Activated T-helper 9 cell treated with anti-CD3 and anti-CD28 coated beads, Interleukin-2, amount 50 U/mL, for 16 hours (primary cell): ENCODE data around the gene EIF3CL.
"Not testable (repeated sequence)": the region's sequence is repeated elsewhere in the genome, so short reads cannot be mapped to it uniquely, and the experiment has no call there.

Experiments
- DNase-seq: peaks from one replicate; pipeline ENCODE4 v3.0.0-alpha.2; 2020; ENCODE audit warnings: low read depth

Gene EIF3CL, protein sequence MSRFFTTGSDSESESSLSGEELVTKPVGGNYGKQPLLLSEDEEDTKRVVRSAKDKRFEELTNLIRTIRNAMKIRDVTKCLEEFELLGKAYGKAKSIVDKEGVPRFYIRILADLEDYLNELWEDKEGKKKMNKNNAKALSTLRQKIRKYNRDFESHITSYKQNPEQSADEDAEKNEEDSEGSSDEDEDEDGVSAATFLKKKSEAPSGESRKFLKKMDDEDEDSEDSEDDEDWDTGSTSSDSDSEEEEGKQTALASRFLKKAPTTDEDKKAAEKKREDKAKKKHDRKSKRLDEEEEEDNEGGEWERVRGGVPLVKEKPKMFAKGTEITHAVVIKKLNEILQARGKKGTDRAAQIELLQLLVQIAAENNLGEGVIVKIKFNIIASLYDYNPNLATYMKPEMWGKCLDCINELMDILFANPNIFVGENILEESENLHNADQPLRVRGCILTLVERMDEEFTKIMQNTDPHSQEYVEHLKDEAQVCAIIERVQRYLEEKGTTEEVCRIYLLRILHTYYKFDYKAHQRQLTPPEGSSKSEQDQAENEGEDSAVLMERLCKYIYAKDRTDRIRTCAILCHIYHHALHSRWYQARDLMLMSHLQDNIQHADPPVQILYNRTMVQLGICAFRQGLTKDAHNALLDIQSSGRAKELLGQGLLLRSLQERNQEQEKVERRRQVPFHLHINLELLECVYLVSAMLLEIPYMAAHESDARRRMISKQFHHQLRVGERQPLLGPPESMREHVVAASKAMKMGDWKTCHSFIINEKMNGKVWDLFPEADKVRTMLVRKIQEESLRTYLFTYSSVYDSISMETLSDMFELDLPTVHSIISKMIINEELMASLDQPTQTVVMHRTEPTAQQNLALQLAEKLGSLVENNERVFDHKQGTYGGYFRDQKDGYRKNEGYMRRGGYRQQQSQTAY

DNA sequence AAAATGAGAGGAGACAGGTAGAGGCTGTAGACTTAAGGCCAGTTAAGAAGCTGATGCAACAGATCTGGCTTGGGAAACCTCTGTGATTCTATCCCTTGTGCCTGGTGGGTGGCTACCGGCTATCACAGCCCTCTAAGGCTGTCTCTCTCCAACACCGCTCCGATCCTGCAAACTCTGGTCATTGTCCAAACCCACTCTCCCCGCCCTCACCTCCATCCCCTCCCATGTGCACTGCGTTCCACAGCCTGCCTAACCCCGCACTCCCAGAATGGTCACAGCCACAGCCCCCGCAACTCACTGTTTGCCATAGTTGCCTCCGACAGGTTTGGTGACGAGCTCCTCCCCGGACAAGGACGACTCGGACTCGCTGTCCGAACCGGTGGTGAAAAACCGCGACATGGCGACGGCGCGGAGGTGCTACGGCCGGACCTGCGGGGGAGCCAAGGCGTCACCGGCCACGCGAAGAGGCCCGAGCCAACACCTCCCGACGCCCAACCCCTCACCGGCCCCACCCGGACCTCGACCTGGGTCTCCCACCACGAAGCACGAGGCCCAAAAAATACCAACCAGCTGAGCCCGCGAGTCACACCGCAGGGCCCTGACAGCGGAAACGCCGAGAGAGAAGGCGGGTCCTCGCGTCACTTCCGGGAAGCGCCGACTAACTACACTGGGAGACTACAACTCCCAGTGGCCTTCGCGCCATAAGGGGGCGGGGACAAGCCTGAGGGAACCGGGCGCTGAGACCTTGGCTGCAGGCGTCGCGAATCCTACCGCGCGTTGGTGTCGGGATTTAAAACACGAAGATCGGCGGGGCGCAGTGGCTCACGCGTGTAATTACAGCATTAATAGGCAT is at the start of gene EIF3CL:
Gene EIF3CL (minus strand): TSS at position 622 of the 853 bp plus-strand sequence. CDS start 223 bp downstream, at position 399.
- DNase-seq: not testable (repeated sequence)

DNA sequence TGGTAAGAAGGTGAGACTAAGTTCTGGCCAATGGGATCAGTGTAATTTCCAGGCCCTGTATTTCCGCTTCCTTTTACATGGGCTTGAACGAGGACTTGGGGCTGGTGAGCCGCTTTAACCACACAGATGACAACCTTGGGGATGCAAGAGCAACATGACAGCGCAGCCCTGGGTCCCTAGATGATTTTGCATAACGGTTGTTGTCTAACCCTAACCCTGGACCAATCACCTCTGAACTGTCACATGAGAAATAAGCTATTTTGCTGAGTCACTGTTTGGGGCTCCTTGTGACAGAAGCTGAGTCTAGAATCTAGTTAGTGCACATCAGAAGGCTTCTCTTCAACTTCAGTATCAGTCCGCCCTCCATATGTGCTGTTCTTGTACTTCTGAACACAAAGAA is 43.4 kb upstream of the EIF3CL start:
- DNase-seq: not testable (repeated sequence)

DNA sequence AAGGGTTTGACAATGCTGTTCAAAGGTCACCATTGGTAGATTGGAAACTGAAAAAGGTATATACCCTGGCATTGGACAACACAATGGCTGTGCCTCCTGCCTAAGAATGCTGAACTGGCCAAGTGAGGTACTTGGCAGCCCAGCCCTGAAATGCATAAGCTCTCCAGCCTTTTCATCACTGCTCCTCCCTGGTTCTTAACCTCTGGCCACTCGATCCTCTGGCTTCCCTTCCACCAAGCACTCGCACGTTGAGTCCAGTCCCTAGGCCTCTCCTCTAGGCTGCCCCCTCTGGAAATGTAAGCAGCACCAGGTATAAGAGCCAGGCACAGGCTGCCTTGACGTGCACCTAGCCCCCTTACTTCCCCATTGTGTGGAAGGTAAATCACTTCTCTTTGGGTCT is 42.7 kb upstream of the EIF3CL start:
- not testable (repeated sequence) for DNase-seq

DNA sequence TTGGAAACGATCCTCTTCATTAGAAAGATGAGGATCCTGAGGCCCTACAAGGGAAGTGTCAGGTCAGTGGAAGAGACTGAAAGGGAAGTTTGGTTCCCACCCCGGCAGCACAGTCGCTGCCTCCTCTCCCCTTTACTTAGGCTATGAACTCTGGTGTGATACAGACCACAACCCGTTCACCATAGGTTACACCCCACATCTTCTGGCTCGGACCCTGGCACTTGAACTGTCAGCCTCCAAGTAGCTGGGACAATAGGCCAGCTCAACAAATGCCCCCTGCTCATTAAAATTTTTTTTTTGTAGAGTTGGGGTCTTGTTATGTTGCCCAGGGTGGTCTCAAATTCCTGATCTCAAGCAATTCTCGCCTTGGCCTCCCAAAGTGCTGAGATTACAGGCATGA is 40.3 kb upstream of the EIF3CL start:
- not testable (repeated sequence) for DNase-seq

DNA sequence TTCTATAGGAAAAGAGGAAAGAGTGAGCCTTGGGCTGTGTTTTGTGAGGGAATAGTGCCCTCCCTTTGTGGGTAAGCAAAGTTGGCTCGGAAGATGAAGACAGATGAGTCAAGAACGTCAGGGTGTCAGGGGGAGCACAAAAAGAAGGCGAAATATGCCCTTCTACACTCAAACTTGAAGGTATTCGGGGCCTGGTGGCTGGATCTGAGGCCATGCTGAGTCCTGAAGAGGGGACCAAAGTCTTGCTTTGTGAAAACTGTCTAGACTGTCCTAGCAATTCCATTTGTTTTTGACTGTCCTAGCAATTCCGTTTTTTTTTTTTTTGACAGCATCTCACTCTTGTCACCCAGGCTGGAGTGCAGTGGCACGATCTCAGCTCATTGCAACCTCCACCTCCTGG is 35.3 kb upstream of the EIF3CL start:
- not testable (repeated sequence) for DNase-seq

DNA sequence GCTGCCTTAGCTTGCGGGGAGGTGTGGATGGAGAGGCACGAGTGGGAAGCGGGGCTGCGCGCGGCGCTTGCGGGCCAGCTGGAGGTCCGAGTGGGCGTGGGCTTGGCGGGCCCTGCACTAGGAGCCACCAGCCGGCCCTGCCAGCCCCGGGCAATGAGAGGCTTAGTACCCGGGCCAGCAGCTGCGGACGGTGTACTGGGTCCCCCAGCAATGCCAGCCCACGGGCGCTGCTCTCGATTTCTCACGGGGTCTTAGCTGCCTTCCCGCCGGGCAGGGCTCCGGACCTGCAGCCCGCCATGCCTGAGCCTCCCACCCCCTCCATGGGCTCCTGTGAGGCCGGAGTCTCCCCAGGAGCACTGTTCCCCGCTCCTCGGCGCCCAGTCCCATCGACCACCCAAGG is 31.7 kb upstream of the EIF3CL start:
- not testable (repeated sequence) for DNase-seq

DNA sequence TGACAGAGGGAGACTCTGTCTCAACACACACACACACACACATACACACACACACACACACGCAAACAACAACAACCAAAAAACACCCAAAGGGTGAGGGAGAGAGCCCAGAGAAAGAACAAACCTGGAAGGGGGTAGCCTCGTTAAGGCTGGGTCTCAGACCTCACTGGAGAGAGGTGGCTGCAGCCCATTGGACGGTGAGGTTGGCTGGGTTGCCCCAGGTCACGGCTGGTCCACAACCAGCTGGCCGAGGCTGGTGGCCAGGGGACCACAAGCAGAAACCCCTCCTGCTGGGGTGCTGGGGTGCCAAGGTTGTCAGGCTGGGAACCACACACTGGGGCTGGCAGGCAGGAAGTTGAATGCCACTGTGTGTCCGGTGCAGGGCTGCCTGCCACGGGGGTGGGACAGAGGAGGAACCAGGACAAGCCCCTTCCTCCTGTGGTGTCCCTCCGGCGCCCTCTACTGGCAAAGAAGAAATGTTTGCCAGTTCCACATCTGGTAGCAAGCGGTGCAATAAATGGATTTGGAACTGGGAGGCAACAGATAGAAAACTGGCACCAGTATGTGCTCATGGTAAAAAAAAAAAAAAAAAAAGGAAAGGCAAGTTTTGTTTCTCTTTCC is 22.5 kb upstream of the EIF3CL start:
- DNase-seq: not testable (repeated sequence)

DNA sequence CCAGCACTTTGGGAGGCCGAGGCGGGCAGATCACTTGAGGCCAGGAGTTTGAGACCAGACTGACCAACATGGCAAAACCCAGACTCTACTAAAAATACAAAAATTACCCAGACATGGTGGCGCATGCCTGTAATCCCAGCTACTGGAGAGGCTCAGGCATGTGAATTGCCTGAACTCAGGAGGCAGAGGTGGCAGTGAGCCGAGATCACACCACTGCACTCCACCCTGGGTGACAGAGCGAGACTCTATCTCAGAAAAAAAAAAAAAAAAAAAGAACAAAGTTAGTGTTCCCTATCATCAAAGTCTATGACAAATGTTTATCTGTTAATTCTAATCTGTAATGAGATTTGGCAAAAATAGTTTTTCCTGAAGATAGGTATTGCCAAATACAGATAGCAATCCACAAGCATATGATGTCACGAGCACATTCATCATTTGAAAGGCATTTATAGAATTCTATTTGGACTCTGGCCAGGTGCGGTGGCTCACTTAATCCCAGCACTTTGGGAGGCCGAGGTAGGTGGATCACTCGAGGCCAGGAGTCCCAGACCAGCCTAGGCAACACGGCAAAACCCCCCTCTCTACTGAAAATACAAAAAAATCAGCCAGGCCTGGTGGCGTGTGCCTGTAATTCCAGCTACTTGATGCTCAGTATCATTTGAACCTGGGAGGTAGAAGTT is 17.6 kb upstream of the EIF3CL start:
- DNase-seq: not testable (repeated sequence)

DNA sequence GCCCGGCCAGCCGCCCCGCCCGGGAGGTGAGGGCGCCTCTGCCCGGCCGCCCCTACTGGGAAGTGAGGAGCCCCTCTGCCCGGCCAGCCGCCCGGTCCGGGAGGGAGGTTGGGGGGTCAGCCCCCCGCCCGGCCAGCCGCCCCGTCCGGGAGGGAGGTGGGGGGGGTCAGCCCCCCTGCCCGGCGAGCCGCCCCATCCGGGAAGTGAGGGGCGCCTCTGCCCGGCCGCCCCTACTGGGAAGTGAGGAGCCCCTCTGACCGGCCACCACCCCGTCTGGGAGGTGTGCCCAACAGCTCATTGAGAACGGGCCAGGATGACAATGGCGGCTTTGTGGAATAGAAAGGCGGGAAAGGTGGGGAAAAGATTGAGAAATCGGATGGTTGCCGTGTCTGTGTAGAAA is 13.4 kb upstream of the EIF3CL start:
- DNase-seq: not testable (repeated sequence)

DNA sequence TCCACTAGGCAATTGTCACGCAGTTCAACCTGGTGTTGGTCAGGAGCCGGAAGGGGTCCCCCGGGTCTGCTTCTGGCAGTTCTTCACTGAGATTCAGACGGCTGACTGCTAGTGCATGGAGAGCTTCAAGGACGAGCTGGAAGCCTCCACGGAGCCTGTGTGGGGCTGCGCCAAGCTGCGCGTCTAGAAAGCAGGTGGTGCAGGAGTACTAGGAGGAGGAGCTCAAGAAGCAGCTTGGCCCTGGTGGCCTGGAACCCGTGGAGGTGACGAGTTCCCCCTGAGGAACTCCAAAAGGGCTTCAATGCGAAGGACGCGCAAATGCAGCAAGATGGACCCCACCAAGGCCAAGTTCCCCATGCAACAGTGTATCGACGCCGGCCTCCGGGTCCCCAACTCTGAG is 10.9 kb upstream of the EIF3CL start:
- not testable (repeated sequence) for DNase-seq

DNA sequence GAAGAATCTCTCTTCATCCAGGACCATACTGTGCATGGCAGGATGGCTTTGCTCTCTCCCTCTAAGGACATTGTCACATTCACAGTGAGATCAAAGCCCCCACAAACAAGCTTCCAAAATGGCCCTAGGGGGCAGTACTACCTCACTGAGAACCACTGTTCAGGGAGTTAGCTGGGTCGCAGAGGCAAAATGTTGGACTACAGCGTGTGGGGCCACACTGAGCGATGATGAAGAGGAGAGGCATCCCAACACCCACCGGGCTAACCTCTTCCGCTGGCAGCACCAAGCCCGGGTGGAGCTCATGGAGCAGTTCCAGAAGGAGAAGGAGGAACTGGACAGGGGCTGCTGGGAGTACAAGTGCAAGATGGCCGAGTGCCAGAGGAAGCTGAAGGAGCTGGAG is 9.9 kb upstream of the EIF3CL start:
- DNase-seq: not testable (repeated sequence)

DNA sequence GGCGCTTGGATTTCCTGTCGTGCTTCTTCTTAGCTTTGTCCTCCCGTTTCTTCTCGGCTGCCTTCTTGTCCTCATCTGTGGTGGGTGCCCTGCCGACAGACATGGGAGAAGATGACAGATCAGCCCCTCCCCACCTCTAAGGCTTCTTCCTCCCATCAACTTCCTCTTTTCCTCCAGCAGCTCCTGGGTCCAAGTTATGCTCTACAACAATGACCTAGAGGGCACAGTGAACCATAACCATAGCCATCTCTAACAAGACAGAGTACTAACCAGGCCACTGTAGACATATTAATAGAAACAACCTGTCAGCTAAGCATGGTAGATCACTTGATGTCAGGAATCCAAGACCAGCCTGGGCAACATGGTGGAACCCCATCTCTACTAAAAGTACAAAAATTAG is 11.6 kb downstream of the EIF3CL start:
- DNase-seq: not testable (repeated sequence)

DNA sequence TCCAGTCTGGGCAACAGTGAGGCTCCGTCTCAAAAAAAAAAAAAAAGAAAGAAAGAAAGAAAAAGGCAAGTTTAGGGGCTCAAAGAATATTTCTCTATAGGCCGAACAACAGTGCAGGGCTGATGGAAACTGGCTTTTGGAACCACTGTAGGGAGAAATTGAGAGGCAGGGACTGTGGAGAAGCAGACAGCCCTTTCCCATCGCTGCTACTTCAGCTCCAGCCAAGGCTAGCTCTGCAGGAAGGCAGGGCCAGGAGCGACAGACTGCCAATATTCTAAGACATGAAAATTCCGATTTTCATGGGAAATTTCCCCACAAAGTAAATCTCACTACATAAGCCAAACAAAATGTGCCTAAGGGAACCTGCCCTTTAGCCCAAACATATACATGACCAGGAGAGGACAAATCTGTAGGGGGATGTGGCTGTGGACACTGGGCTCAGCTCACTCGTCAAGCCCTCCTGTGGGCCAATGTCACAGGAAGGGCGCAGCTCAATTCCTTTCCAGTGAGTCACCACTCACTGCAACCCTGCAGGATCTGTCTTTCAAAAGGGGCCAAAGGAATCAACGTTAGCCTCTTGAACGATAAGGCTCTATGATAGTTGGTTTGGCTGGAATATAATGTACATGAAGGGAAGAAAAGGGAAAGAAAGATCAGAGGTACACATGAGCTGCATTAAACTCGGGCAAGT is 21.3 kb downstream of the EIF3CL start:
- not testable (repeated sequence) for DNase-seq

DNA sequence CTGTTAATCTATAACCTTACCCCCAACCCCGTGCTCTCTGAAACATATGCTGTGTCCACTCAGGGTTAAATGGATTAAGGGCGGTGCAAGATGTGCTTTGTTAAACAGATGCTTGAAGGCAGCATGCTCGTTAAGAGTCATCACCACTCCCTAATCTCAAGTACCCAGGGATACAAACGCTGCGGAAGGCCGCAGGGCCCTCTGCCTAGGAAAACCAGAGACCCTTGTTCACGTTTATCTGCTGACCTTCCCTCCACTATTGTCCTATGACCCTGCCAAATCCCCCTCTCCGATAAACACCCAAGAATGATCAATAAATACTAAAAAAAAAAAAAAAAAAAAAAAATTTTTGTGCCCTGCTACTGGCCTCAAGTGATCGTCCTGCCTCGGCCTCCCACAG is 25.8 kb downstream of the EIF3CL start:
- DNase-seq: not testable (repeated sequence)

DNA sequence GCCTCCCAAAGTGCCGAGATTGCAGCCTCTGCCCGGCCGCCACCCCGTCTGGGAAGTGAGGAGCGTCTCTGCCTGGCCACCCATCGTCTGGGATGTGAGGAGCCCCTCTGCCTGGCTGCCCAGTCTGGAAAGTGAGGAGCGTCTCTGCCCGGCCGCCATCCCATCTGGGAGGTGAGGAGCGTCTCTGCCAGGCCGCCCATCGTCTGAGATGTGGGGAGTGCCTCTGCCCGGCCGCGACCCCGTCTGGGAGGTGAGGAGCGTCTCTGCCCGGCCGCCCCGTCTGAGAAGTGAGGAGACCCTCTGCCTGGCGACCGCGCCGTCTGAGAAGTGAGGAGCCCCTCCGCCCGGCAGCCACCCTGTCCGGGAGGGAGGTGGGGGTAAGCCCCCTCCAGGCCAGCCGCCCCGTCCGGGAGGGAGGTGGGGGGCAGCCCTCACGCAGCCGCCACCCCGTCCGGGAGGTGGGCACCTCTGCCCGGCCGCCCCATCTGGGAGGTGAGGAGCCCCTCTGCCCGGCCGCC is 26.5 kb downstream of the EIF3CL start:
- DNase-seq: not testable (repeated sequence)

DNA sequence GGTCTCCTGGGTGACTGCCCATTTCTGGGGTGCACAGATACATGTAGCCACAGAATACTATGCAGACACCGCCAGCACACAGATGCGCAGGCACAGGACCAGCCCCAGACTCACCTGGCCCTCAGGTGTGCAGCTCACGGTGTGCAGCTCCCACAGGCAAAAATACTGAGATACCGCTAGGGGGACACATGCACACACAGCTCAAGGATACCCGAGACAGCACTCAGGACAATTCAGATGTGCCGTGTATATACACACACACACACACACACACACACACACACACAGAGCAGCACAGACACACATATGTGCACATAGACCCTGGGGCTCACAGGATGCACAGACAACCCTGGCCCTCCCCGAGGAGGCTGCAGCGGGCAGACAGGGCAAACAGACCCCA is 28.5 kb downstream of the EIF3CL start:
- DNase-seq: not testable (repeated sequence)

DNA sequence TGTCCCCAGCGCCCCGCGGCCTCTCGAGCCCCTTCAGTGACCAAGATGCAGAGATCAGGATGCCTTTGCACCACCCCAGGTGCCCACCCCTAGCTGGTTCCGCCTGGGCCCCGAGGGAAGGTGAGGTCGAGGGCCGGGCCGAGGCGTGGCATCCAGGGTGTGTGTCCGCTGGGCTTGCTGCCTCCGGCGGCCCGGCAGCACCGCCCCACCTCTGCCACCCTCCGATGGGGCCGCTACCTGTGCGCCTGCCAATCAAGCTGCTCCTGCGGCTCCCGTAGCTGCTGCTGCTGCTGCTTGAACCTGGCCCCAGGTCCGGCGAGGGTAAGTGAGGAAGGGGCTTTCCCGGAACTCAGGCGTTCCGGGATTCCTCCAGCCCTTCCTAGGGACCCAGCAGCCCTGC is 29.4 kb downstream of the EIF3CL start:
- DNase-seq: not testable (repeated sequence)

DNA sequence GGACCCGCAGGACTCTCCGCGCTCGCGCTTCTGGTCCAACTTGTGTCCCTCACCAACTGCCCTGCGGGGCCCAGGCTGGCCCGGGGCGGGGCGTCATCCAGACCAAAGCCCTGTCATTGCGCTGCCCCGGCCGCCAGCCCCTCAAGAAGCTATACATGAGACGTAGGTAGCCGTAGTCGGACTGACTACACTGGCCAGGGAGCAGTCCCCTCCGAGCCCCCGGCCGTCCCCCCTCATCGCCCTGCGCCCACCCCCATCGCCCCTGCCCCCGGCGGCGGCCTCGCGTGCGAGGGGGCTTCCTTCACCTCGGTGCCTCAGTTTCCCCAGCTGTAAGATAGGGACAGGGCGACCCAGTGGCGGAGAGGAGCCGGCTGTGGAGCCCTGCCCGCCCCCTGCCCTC is 35.7 kb downstream of the EIF3CL start:
- not testable (repeated sequence) for DNase-seq

DNA sequence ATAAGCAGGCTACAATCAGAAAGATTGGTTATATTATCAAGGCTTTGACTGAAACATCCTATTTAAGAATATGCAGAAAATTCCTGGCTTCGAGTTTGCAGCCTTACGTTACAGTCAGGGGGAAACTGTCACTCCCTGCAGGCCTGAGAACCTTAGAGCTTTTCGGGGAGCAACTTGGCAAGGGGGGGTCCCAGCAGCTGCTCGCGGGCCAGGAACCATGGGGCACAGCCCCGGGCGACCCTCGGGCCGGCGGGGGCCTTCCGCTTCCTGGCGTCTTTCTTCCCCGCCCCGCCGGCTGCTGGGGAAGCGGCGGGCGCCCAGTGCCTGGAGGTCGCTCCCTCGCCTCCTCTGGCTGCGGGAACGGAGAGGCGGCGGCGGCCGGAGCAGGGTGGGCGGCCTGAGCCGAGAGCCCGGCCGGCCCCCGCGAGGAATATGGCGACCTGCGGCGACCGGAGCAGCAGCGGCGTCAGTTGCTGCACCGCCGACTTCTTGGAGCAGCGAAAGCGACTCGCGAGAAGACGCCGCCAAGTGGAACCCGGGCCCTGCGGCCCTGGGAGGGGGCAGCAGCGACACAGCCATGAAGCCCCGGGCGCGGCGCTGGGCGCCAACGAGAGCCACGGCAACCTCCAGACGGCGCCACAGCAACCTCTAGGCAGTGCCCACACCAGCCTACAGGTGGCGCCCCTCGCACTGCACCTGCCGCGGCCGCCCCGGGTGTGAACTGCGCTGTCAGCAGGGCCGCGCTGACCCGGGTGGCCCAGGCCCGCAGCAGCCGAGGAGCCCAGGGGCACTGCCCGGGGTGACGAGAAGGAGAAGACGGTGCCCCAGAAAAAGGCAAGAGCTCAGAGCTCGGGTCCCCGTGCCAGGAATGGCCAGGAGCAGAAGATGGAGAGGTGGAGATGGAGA is 39.1 kb downstream of the EIF3CL start:
- not testable (repeated sequence) for DNase-seq
